ENCODE measurements around the gene TCF4.

DNA sequence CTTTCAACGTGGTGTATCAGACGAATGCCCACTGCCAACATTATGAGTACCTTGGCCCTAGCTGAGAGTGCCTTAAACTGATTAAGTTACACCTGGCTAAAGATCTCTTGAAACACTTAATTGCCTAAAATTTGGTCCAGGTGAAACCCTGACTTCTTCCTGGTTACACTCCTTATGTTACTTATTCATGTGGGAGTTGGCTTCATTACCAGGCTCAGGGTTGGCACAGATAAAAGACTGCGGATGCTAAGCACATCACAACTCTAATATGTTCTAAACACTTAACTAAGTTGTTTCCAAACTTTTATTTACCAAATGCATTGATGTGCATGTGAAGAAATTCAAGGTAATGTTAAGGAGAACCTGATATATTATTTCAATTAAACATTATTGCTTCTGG, 298.9 kb downstream of the TCF4 start:
- TF ChIP-seq POLR2A (IDR thresholded peaks at IDR 0.05), result no peak
- TF ChIP-seq, protein P1, sequence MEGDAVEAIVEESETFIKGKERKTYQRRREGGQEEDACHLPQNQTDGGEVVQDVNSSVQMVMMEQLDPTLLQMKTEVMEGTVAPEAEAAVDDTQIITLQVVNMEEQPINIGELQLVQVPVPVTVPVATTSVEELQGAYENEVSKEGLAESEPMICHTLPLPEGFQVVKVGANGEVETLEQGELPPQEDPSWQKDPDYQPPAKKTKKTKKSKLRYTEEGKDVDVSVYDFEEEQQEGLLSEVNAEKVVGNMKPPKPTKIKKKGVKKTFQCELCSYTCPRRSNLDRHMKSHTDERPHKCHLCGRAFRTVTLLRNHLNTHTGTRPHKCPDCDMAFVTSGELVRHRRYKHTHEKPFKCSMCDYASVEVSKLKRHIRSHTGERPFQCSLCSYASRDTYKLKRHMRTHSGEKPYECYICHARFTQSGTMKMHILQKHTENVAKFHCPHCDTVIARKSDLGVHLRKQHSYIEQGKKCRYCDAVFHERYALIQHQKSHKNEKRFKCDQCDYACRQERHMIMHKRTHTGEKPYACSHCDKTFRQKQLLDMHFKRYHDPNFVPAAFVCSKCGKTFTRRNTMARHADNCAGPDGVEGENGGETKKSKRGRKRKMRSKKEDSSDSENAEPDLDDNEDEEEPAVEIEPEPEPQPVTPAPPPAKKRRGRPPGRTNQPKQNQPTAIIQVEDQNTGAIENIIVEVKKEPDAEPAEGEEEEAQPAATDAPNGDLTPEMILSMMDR (IDR thresholded peaks at IDR 0.05), result no peak
